Measurements from ENCODE around the gene PLA2G6.

GRCh38 chr22:38208551-38208968 is 26.9 kb upstream of the PLA2G6 start:
- TF ChIP-seq CTCF (IDR thresholded peaks at IDR 0.05) (no peak), POLR2A (IDR thresholded peaks at IDR 0.05) (no peak)

Data from esophagus squamous epithelium (tissue), 4 donors.